DMS79 (cell line): Measurements from ENCODE around the gene PRKG1.
"Not testable (repeated sequence)": the region's sequence is repeated elsewhere in the genome, so short reads cannot be mapped to it uniquely, and the experiment has no call there.

Source experiments
- DNase-seq: peaks from one replicate; lab custom pipeline; 2025; lab: John Stamatoyannopoulos, UW

The PRKG1 gene

GRCh38 chr10:51321980-51322379 is 247.7 kb downstream of the PRKG1 start:
- no peak for DNase-seq

DNA sequence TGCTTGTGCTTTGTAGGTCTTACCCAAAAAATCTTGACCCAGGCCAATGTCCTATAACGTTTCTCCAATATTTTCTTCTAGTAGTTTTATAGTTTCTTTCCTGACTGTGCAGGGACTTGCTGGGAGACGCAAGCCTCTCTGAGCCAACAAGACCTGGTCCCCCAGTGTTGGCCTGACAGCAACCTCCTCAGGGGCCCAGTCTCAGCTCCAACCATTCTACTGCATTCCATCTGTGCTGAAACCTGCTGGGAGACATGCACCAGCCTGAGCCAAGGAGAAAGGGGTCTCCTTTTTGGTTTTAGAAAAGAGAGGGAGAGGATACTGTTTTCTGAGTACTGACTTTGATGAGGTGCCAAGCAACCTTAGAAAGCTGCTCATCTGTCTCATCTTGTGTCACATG is 251.4 kb downstream of the PRKG1 start:
- no peak for DNase-seq

- no peak for DNase-seq
Observed at GRCh38 chr10:51326174-51326573, 251.9 kb downstream of the PRKG1 start.

- no peak for DNase-seq
Observed at GRCh38 chr10:51327432-51327831, 253.1 kb downstream of the PRKG1 start.

DNA sequence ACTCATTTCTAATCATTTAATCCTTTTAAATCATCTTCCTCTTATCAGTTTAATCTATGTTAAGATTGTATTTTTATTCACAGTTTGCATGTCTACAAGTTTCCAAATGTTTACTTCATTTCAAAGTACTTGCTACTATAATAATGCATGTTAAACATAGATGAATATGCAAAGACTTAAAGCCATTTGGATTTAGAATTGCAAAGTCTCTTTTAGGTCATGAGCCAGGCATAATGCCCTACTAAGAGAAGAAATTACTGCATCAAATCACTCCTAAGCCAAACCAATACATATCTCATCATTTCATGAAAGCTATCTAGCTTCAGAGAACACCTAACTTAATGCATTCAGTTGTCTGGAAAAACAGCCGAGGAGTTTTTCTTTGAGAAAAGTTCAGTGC is 266.1 kb downstream of the PRKG1 start:
- DNase-seq, result no peak

GRCh38 chr10:51340845-51341610 is 266.7 kb downstream of the PRKG1 start:
- no peak for DNase-seq

GRCh38 chr10:51341745-51342144 is 267.5 kb downstream of the PRKG1 start:
- DNase-seq, result not testable (repeated sequence)

GRCh38 chr10:51342381-51342780 is 268.1 kb downstream of the PRKG1 start:
- no peak for DNase-seq

DNA sequence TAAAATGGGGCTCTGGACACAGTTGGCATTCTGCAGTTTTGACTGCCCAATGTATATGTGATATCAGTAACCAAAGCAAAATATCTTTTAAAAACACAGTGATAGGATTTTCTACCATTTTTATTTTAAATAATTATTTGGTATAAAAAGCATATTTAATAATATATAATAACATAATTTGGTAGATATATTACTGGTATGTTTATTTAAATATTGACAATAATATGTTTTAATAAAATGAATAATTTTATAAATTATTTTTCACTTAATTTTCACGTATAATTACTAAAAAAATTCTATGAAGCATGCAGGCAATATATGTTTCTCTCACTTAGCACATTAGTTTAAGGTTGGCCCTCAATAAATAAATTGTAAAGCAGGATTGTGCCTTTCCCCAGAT is 269.1 kb downstream of the PRKG1 start:
- DNase-seq, result no peak

- no peak for DNase-seq
Observed at GRCh38 chr10:51344371-51344770, 270.1 kb downstream of the PRKG1 start.

GRCh38 chr10:51348622-51349021 is 274.3 kb downstream of the PRKG1 start:
- no peak for DNase-seq

GRCh38 chr10:51357170-51357569 is 282.9 kb downstream of the PRKG1 start:
- DNase-seq, result no peak

DNA sequence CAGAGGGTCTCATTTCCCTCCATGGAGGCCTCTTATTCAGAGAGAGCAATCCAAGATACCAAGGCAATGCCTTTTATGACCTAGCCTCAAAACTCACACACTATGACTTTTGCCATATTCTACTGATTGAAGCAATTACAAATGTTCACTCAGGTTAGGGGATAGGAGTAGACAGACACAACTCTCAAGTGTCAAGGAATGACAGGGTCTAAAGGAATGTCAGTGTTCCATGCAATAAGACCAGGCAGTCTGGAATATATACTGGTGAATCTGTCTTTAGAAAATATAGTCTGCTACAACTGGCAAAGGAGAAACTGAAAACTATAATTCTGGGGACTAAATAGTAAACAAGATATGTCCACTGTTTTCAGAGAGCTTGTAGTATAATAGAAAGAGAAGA is 283.9 kb downstream of the PRKG1 start:
- DNase-seq, result no peak

- DNase-seq, result no peak
Observed at GRCh38 chr10:51363415-51363814, 289.1 kb downstream of the PRKG1 start.

- DNase-seq, result no peak
Observed at GRCh38 chr10:51364674-51365073, 290.4 kb downstream of the PRKG1 start.

DNA sequence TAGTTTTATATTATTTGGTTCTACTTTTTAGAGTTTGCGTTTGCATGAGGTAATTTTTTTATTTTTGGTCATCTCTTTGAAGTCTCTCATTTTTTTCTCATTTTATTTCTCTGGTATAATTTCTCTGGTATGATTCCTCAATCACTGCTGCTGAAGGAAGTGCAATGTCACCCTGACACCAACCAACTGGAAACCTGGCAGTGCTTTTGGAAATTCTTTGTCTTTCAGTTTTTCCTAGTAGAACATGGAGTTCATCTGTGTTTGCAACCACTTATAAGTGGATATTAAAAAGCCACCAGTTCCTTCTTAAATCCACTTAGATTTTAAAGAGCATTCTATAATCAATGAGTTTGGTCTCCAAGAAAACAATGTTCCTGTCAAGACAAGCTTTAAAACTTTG is 291.8 kb downstream of the PRKG1 start:
- DNase-seq, result no peak

- DNase-seq, result no peak
Observed at GRCh38 chr10:51367127-51367526, 292.8 kb downstream of the PRKG1 start.

- no peak for DNase-seq
Observed at GRCh38 chr10:51367694-51368093, 293.4 kb downstream of the PRKG1 start.

GRCh38 chr10:51368943-51369342 is 294.7 kb downstream of the PRKG1 start:
- DNase-seq, result no peak

- no peak for DNase-seq
Observed at GRCh38 chr10:51369903-51370302, 295.6 kb downstream of the PRKG1 start.

DNA sequence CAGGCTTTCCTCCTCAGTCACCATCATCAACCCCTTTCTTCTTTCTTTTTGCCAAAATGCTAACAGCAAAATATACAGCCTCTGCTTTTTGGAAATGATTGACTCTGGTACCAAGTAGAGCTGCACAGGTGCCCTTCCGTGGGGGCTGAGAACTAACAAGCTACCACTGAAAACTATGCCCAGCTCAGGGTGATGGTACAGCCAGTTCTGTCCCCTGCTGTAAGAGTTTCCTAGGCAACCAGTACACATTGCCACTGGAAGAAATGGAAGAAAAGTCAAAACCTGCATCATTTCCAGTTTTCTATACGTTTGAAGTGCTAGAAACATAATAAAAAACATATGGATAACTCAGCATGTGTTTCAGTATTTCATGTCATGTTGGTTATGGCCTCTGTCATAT is 297.5 kb downstream of the PRKG1 start:
- no peak for DNase-seq

- no peak for DNase-seq
Observed at GRCh38 chr10:51375790-51376189, 301.5 kb downstream of the PRKG1 start.

GRCh38 chr10:51377070-51377931 is 303.0 kb downstream of the PRKG1 start:
- DNase-seq, result no peak
